H1 (cell line): ENCODE data around the gene GALNT9. TPM values are rescaled to one million over a fixed set of nuclear protein-coding genes. Genes with fewer than 3 reads are reported as not detected.

ENCODE experiments used
- CTCF ChIA-PET: fragments of 300-600 bp; sonication (Branson Sonifier 250); formaldehyde crosslinking; loops from one replicate; lab custom pipeline; 2021; ENCODE audit not compliant: partially characterized antibody; lab: Charles Lee
- POLR2A ChIA-PET: fragments of 300-600 bp; sonication (Branson Sonifier 250); formaldehyde crosslinking; loops from one replicate; lab custom pipeline; 2021; ENCODE audit warnings: inconsistent platforms; ENCODE audit not compliant: partially characterized antibody; lab: Charles Lee
- DNase-seq, 2 experiments: peaks; one replicate each; pipeline versions ENCODE4 v3.0.0 to v3.0.0-alpha.2; 2010 to 2022; ENCODE audit warnings: low spot score in 2 of 2, low read depth in 1 of 2, mixed read lengths in 1 of 2
- FAIRE-seq: peaks from 2 replicates; lab custom pipeline; 2011; peaks lifted over from hg19 to GRCh38; lab: Jason Lieb, UNC
- H2AFZ ChIP-seq: 2 replicates; pipeline ENCODE4 v1.8.1; 2012; ENCODE audit warnings: low read length, inconsistent platforms
- H2AK5ac ChIP-seq: 2 replicates; pipeline ENCODE4 v1.6.1; 2013; ENCODE audit warnings: low read depth, low read length
- H2BK120ac ChIP-seq: replicated peaks from 2 replicates; pipeline ENCODE3; 2013; ENCODE audit warnings: low read depth, low read length, inconsistent platforms
- H2BK12ac ChIP-seq: 2 replicates; pipeline ENCODE4 v1.6.1; 2013; ENCODE audit warnings: low read depth, low read length
- H2BK15ac ChIP-seq: 2 replicates; pipeline ENCODE4 v1.6.1; 2013; ENCODE audit warnings: low read length
- H2BK20ac ChIP-seq: 2 replicates; pipeline ENCODE4 v1.6.1; 2013; ENCODE audit warnings: low read length
- H2BK5ac ChIP-seq: 2 replicates; pipeline ENCODE4 v1.6.1; 2013; ENCODE audit warnings: low read depth, low read length
- H3K14ac ChIP-seq: 2 replicates; pipeline ENCODE4 v1.6.1; 2013; ENCODE audit warnings: inconsistent platforms; ENCODE audit not compliant: insufficient read length
- H3K18ac ChIP-seq: 2 replicates; pipeline ENCODE4 v1.6.1; 2013; ENCODE audit warnings: low read length; ENCODE audit errors: extremely low read depth
- H3K23ac ChIP-seq: 2 replicates; pipeline ENCODE4 v1.6.1; 2013; ENCODE audit warnings: inconsistent platforms; ENCODE audit not compliant: insufficient read length
- H3K23me2 ChIP-seq: 2 replicates; pipeline ENCODE4 v1.6.1; 2013; ENCODE audit warnings: low read depth, low read length
- H3K27ac ChIP-seq: 2 replicates; pipeline ENCODE4 v1.6.1; 2011; ENCODE audit warnings: low read depth, low read length, inconsistent platforms
- H3K27me3 ChIP-seq, 4 experiments: replicated peaks in 1 of 4; 1 replicate in 1 of 4; 2 replicates in 3 of 4; pipeline versions ENCODE4 v1.6.1 to v1.8.1; 2011 to 2013; ENCODE audit warnings: low read length in 3 of 4, mild to moderate bottlenecking in 3 of 4, inconsistent platforms in 2 of 4, mixed read lengths in 2 of 4, moderate library complexity in 1 of 4; ENCODE audit not compliant: control insufficient read depth in 3 of 4, insufficient read depth in 3 of 4; ENCODE audit errors: extremely low read depth in 1 of 4
- H3K36me3 ChIP-seq, 4 experiments: 2 replicates each; pipeline versions ENCODE4 v1.6.1 to v1.8.1; 2011 to 2013; ENCODE audit warnings: mild to moderate bottlenecking in 4 of 4, low read length in 3 of 4, moderate library complexity in 2 of 4, control low read depth in 1 of 4, inconsistent platforms in 1 of 4; ENCODE audit not compliant: insufficient read depth in 4 of 4, control insufficient read depth in 2 of 4
- H3K4ac ChIP-seq: replicated peaks from 2 replicates; pipeline ENCODE3; 2013; ENCODE audit warnings: low read length, low read depth, mixed read lengths, inconsistent platforms; ENCODE audit not compliant: insufficient read length
- H3K4me1 ChIP-seq, 4 experiments: replicated peaks in 1 of 4; 1 replicate in 1 of 4; 2 replicates in 3 of 4; pipeline versions ENCODE4 v1.6.1 to v1.8.1; 2011 to 2013; ENCODE audit warnings: low read length in 3 of 4, inconsistent platforms in 2 of 4, mixed read lengths in 1 of 4; ENCODE audit not compliant: insufficient read depth in 4 of 4, control insufficient read depth in 3 of 4
- H3K4me2 ChIP-seq, 2 experiments: 2 replicates each; pipeline versions ENCODE4 v1.6.1 to v1.8.1; 2011 to 2013; ENCODE audit warnings: low read depth in 2 of 2, low read length in 2 of 2, control low read depth in 1 of 2, inconsistent platforms in 1 of 2, mild to moderate bottlenecking in 1 of 2; ENCODE audit not compliant: insufficient read depth in 1 of 2
- H3K4me3 ChIP-seq, 4 experiments: fragments of 200-600, 300-600 bp in 1 of 4; sonication (generic), shearing (Covaris generic), sonication (Bioruptor Twin) in 1 of 4; 2 replicates each; pipeline versions ENCODE4 v1.5.1 to v1.8.1; 2011 to 2016; ENCODE audit warnings: low read length in 4 of 4, low read depth in 3 of 4, control low read depth in 2 of 4, inconsistent platforms in 2 of 4, mild to moderate bottlenecking in 2 of 4, mixed read lengths in 1 of 4, moderate library complexity in 1 of 4; ENCODE audit not compliant: insufficient read depth in 2 of 4; ENCODE audit errors: extremely low read depth in 1 of 4
- H3K56ac ChIP-seq: replicated peaks from 2 replicates; pipeline ENCODE3; 2013; ENCODE audit warnings: low read depth, mild to moderate bottlenecking, mixed read lengths, low read length, inconsistent platforms; ENCODE audit not compliant: insufficient read length
- H3K79me1 ChIP-seq: 2 replicates; pipeline ENCODE4 v1.6.1; 2013; ENCODE audit warnings: low read depth, low read length, control low read depth
- H3K79me2 ChIP-seq, 2 experiments: 2 replicates each; pipeline versions ENCODE4 v1.6.1 to v1.8.1; 2012 to 2013; ENCODE audit warnings: low read length in 2 of 2, mild to moderate bottlenecking in 2 of 2, inconsistent platforms in 1 of 2; ENCODE audit not compliant: insufficient read depth in 2 of 2, control insufficient read depth in 1 of 2
- H3K9ac ChIP-seq, 4 experiments: replicated peaks in 1 of 4; 1 replicate in 1 of 4; 2 replicates in 3 of 4; pipeline versions ENCODE4 v1.6.1 to v1.8.1; 2011 to 2013; ENCODE audit warnings: low read depth in 3 of 4, low read length in 3 of 4, control low read depth in 2 of 4, mild to moderate bottlenecking in 2 of 4, moderate library complexity in 2 of 4, inconsistent platforms in 1 of 4; ENCODE audit errors: extremely low read depth in 1 of 4
- H3K9me3 ChIP-seq, 2 experiments: 2 replicates each; pipeline versions ENCODE4 v1.6.1 to v1.8.1; 2012 to 2013; ENCODE audit warnings: mild to moderate bottlenecking in 2 of 2, moderate library complexity in 2 of 2, control low read depth in 1 of 2, inconsistent platforms in 1 of 2, low read depth in 1 of 2, low read length in 1 of 2, mixed read lengths in 1 of 2; ENCODE audit not compliant: insufficient read depth in 2 of 2
- H4K20me1 ChIP-seq, 2 experiments: replicated peaks in 1 of 2; 2 replicates each; pipeline versions ENCODE3 to v1.8.1; 2011 to 2013; ENCODE audit warnings: inconsistent platforms in 2 of 2, low read length in 2 of 2, mild to moderate bottlenecking in 1 of 2; ENCODE audit not compliant: insufficient read depth in 2 of 2, control insufficient read depth in 1 of 2
- H4K5ac ChIP-seq: 2 replicates; pipeline ENCODE4 v1.6.1; 2013; ENCODE audit warnings: low read length, low read depth, mixed read lengths, inconsistent platforms; ENCODE audit not compliant: insufficient read length
- H4K8ac ChIP-seq: 2 replicates; pipeline ENCODE4 v1.8.0; 2013; ENCODE audit warnings: mild to moderate bottlenecking, moderate library complexity, low read length, inconsistent platforms; ENCODE audit not compliant: insufficient read depth; ENCODE audit errors: extremely low read depth
- H4K91ac ChIP-seq: replicated peaks from 2 replicates; pipeline ENCODE3; 2013; ENCODE audit warnings: low read length, mixed read lengths, inconsistent platforms; ENCODE audit not compliant: insufficient read length
- CHD2 ChIP-seq: IDR thresholded peaks from 2 replicates; pipeline ENCODE4 v1.6.1; 2012; ENCODE audit warnings: low read length, improper control_type of control experiment
- JUN ChIP-seq: IDR thresholded peaks from 2 replicates; pipeline ENCODE4 v1.6.1; 2011; ENCODE audit warnings: low read depth, mild to moderate bottlenecking, improper control_type of control experiment, low read length
- RBBP5 ChIP-seq: IDR thresholded peaks from 2 replicates; pipeline ENCODE4 v1.7.1; 2012; ENCODE audit warnings: low read depth, mild to moderate bottlenecking, inconsistent platforms, low read length, moderate library complexity, borderline replicate concordance
- SP2 ChIP-seq: IDR thresholded peaks from 2 replicates; pipeline ENCODE4 v1.6.1; 2012; ENCODE audit warnings: mild to moderate bottlenecking, low read length, inconsistent platforms
- SRF ChIP-seq: IDR thresholded peaks from 2 replicates; pipeline ENCODE4 v1.6.1; 2011; ENCODE audit warnings: mild to moderate bottlenecking, low read depth, low read length, moderate library complexity
- TEAD4 ChIP-seq: IDR thresholded peaks from 2 replicates; pipeline ENCODE4 v1.6.1; 2012; ENCODE audit warnings: low read depth, low read length, inconsistent platforms, mixed read lengths
- WGBS, 2 experiments: shearing (Covaris generic) in 1 of 2; methylation state at CpG; one replicate each; pipeline versions ENCODE4 v1.1.6 to v1.1.7; 2013 to 2015; ENCODE audit warnings: low lambda C conversion rate in 2 of 2, mixed read lengths in 2 of 2, inconsistent platforms in 1 of 2, low coverage in 1 of 2, missing lambda C conversion rate in 1 of 2; ENCODE audit not compliant: insufficient replicate concordance in 2 of 2, insufficient coverage in 1 of 2, insufficient read length in 1 of 2; ENCODE audit errors: extremely low coverage in 1 of 2, missing lambda C conversion rate in 1 of 2; 5-methylcytosine and 5-hydroxymethylcytosine counted together
- polyA plus RNA-seq, 7 experiments: library from polyadenylated mRNA; depleted of rRNA in 3 of 7; stranded (reverse) in 5 of 7; unstranded in 2 of 7; fragments of >200 nt in 5 of 7; fragments of 200-250 nt in 2 of 7; gene quantifications; 1 replicate in 5 of 7; 2 replicates in 1 of 7; 4 replicates in 1 of 7; pipeline versions ENCODE4 v1.2.1 to v1.2.3, GENCODE V29; 2011 to 2013; ENCODE audit warnings: missing spikeins in 2 of 7, mixed read lengths in 2 of 7
- total RNA-seq: library from RNA; stranded (reverse); fragmentation: NEBNext Ultra II Directional; extraction: Animal tissue kit (Norgen Biotek cat#: 25700); gene quantifications from 2 replicates; pipeline ENCODE4 v1.2.1, GENCODE V29; 2021
- TF ChIP-seq, protein P1 (sequence below): IDR thresholded peaks from 2 replicates; pipeline ENCODE4 v1.6.1; 2012; ENCODE audit warnings: low read length, inconsistent platforms

The GALNT9 gene
- total and polyA plus RNA-seq, 2 of the 8 experiments (the other 6 are each of a cell fraction or from before 2014, with no cell fraction given) = 2.0 to 3.6 TPM

DNA sequence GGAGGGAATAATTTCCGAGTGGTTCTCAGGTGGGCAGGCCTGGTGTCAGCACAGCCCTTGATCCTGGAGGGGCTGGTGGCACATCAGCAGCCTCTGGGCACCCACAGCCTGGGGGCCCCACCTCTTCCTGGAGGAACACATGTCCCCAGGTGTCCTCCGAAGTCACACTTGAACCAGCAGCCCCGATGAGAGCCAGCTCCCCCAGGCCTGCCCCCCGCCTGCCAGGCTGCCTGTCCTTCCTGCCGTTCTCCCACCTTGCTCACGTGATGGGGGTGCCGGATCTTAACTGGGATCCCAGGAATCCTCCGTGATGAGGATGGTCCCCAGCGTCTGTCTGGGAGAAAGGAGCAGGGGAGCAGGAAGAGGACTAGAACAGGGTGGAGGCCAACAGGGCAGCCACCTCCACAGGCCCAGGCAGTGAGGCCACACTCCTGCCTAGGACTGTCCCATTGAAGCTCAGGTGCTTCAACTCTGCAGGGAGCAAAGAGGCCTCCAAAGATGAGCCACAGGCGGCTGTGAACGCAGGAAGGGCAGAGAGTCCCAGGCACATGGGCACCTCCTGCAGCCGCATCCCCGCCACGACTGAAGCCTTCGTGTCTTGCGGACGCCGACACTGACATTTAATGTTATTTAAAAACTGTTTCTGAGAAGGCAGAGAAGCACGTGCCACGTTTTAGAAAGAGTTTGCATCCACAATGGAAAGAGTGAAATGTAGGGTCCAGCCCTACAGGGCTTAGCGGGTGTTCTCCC is 77.5 kb downstream of the GALNT9 start:
- Histone ChIP-seq H2AFZ (no peak overlapping the region), H3K23ac (no peak overlapping the region), H2AK5ac (no peak overlapping the region), H3K4me1 (peaks cover 0 to 10% (median 6%) of the 10 kb centered on the region in 4 experiments; a peak in 5 of 7 replicates), H2BK5ac (no peak overlapping the region), H3K9me3 (no peaks in the 10 kb centered on the region), H2BK12ac (no peak overlapping the region), H2BK20ac (no peak overlapping the region), H3K79me1 (no peaks in the 10 kb centered on the region), H2BK120ac (no peak overlapping the region), H3K9ac (no peak overlapping the region), H3K18ac (no peak overlapping the region), H4K5ac (no peak overlapping the region), H4K91ac (no peak overlapping the region), H3K27me3 (peaks cover 0 to 8% (median 0%) of the 10 kb centered on the region in 4 experiments; a peak in 4 of 7 replicates), H3K4me3 (no peak overlapping the region), H3K4me2 (no peak overlapping the region), H3K23me2 (no peaks in the 10 kb centered on the region), H3K36me3 (no peaks in the 10 kb centered on the region), H3K14ac (no peak overlapping the region), H3K56ac (no peak overlapping the region), H2BK15ac (no peak overlapping the region), H3K27ac (no peak overlapping the region), H4K8ac (peak overlapping the region; percentile 57), H3K79me2 (no peaks in the 10 kb centered on the region), H4K20me1 (no peaks in the 10 kb centered on the region), H3K4ac (no peak overlapping the region)
- ChIA-PET CTCF (interaction anchor here (0.8 to 1.2 kb wide), 2 partner anchors 69 to 130 kb away, joined by 3 read pairs; no protein-coding TSS in a partner anchor), POLR2A (no interaction called here)
- no peak for DNase-seq
- WGBS, 2 experiments = 92% methylated on average over 18 of the region's 21 CpGs; no CpG with 5 or more reads in 1 of the 2 experiments
- TF ChIP-seq SP2 (no peak), SRF (no peak), CHD2 (no peak), RBBP5 (no peak), JUN (no peak), TEAD4 (no peak)
- TF ChIP-seq, protein P1, sequence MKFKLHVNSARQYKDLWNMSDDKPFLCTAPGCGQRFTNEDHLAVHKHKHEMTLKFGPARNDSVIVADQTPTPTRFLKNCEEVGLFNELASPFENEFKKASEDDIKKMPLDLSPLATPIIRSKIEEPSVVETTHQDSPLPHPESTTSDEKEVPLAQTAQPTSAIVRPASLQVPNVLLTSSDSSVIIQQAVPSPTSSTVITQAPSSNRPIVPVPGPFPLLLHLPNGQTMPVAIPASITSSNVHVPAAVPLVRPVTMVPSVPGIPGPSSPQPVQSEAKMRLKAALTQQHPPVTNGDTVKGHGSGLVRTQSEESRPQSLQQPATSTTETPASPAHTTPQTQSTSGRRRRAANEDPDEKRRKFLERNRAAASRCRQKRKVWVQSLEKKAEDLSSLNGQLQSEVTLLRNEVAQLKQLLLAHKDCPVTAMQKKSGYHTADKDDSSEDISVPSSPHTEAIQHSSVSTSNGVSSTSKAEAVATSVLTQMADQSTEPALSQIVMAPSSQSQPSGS = no peak
- no peak for FAIRE-seq
